ENCODE data around the gene PCNT.

DNA sequence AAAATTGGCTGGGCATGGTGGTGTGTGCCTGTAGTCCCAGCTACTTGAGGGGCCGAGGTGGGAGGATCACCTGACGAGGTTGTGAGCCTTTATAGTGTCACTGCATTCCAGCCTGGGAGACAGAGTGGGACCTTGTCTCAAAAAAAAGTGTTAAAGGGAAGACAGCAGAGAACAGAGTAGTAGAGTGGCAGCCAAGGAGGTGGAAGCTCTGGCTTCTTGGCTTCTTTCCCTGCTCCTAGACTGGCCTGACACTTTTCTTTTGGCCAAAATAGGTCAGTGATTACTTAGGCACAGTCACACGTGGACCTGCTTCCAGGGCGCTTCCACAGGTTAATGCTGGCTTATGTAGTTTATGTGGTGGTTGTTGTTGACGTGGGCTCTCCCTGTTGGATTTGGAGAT is 138.0 kb downstream of the PCNT start:
- TF ChIP-seq NFE2L2 (IDR thresholded peaks at IDR 0.05; ENCODE audit: low read depth, low read length), result no peak
- TF ChIP-seq, protein P1, sequence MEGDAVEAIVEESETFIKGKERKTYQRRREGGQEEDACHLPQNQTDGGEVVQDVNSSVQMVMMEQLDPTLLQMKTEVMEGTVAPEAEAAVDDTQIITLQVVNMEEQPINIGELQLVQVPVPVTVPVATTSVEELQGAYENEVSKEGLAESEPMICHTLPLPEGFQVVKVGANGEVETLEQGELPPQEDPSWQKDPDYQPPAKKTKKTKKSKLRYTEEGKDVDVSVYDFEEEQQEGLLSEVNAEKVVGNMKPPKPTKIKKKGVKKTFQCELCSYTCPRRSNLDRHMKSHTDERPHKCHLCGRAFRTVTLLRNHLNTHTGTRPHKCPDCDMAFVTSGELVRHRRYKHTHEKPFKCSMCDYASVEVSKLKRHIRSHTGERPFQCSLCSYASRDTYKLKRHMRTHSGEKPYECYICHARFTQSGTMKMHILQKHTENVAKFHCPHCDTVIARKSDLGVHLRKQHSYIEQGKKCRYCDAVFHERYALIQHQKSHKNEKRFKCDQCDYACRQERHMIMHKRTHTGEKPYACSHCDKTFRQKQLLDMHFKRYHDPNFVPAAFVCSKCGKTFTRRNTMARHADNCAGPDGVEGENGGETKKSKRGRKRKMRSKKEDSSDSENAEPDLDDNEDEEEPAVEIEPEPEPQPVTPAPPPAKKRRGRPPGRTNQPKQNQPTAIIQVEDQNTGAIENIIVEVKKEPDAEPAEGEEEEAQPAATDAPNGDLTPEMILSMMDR (conservative IDR thresholded peaks at IDR 0.05; ENCODE audit: low read depth, low read length), result no peak
- TF ChIP-seq CEBPB (IDR thresholded peaks at IDR 0.05; ENCODE audit: low read depth, low read length), result no peak
- no peak for TF ChIP-seq RCOR1 (IDR thresholded peaks at IDR 0.05; ENCODE audit: insufficient replicate concordance, low read length)
- no peak for TF ChIP-seq RAD21 (IDR thresholded peaks at IDR 0.05; ENCODE audit: low read length)
- TF ChIP-seq, protein P2, sequence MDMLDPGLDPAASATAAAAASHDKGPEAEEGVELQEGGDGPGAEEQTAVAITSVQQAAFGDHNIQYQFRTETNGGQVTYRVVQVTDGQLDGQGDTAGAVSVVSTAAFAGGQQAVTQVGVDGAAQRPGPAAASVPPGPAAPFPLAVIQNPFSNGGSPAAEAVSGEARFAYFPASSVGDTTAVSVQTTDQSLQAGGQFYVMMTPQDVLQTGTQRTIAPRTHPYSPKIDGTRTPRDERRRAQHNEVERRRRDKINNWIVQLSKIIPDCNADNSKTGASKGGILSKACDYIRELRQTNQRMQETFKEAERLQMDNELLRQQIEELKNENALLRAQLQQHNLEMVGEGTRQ (IDR thresholded peaks at IDR 0.05; ENCODE audit: low read depth, low read length), result no peak
- TF ChIP-seq POLR2A (IDR thresholded peaks at IDR 0.05; ENCODE audit: low read depth, low read length), result no peak
- no peak for TF ChIP-seq SMC3 (IDR thresholded peaks at IDR 0.05; ENCODE audit: low read depth, low read length)
- TF ChIP-seq BHLHE40 (IDR thresholded peaks at IDR 0.05; ENCODE audit: low read depth, low read length), result no peak
- TF ChIP-seq, protein P3, sequence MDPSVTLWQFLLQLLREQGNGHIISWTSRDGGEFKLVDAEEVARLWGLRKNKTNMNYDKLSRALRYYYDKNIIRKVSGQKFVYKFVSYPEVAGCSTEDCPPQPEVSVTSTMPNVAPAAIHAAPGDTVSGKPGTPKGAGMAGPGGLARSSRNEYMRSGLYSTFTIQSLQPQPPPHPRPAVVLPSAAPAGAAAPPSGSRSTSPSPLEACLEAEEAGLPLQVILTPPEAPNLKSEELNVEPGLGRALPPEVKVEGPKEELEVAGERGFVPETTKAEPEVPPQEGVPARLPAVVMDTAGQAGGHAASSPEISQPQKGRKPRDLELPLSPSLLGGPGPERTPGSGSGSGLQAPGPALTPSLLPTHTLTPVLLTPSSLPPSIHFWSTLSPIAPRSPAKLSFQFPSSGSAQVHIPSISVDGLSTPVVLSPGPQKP (IDR thresholded peaks at IDR 0.05; ENCODE audit: borderline replicate concordance, low read depth, low read length), result no peak
- no peak for TF ChIP-seq MAZ (IDR thresholded peaks at IDR 0.05; ENCODE audit: borderline replicate concordance, low read depth, low read length)
